Measurements from ENCODE around the gene LRP1B.
"Not testable (repeated sequence)": the region's sequence is repeated elsewhere in the genome, so short reads cannot be mapped to it uniquely, and the experiment has no call there.

Gene LRP1B

DNA sequence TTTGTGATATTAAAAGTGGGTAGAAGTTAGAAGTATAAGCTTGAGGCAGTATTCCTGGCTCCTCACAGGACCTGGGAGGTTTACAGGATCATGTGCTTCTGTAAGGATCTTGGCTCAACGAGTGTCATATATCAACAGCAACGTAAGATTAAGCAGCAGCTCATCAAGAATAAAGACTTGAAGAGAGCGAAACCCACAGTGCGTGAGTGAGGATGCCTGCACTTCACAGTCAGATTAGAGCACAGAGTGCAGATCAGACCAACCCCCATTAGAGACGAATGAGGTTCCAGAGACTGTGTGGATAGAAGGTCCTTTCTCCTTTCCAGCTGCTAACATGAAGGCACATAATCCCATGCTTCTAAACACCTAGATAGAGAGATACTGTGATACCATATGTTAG is 1693.9 kb downstream of the LRP1B start:
- no peak overlapping the region for H3K9ac ChIP-seq (ENCODE audit: low read depth in 1 of 2, low read length in 2 of 2)

GRCh38 chr2:140427033-140427432 is 1703.8 kb downstream of the LRP1B start:
- H3K27me3 ChIP-seq (ENCODE audit: control insufficient read depth in 2 of 2, insufficient read depth in 2 of 2, low read length in 2 of 2), result not testable (repeated sequence)

More for the DNA sequence above, 1693.9 kb downstream of the LRP1B start:
- Histone ChIP-seq H3K4me1 (ENCODE audit: control insufficient read depth in 2 of 2, insufficient read depth in 2 of 2, low read length in 2 of 2) (no peaks in the 10 kb centered on the region), H3K4me3 (ENCODE audit: low read length in 2 of 2) (no peak overlapping the region), H3K9me3 (ENCODE audit: control insufficient read depth in 2 of 2, low read length in 2 of 2) (no peaks in the 10 kb centered on the region), H3K27ac (ENCODE audit: low read depth in 2 of 2, low read length in 2 of 2) (no peak overlapping the region), H3K36me3 (ENCODE audit: control insufficient read depth in 2 of 2, insufficient read depth in 2 of 2, low read length in 2 of 2) (no peaks in the 10 kb centered on the region), H3K27me3 (ENCODE audit: control insufficient read depth in 2 of 2, insufficient read depth in 2 of 2, low read length in 2 of 2) (no peaks in the 10 kb centered on the region)

GRCh38 chr2:140424471-140424870 is 1706.3 kb downstream of the LRP1B start:
- Histone ChIP-seq H3K36me3 (ENCODE audit: control insufficient read depth in 2 of 2, insufficient read depth in 2 of 2, low read length in 2 of 2) (no peaks in the 10 kb centered on the region), H3K9ac (ENCODE audit: low read depth in 1 of 2, low read length in 2 of 2) (no peak overlapping the region), H3K4me1 (ENCODE audit: control insufficient read depth in 2 of 2, insufficient read depth in 2 of 2, low read length in 2 of 2) (no peaks in the 10 kb centered on the region), H3K27ac (ENCODE audit: low read depth in 2 of 2, low read length in 2 of 2) (no peak overlapping the region), H3K4me3 (ENCODE audit: low read length in 2 of 2) (no peak overlapping the region), H3K9me3 (ENCODE audit: control insufficient read depth in 2 of 2, low read length in 2 of 2) (no peaks in the 10 kb centered on the region), H3K27me3 (ENCODE audit: control insufficient read depth in 2 of 2, insufficient read depth in 2 of 2, low read length in 2 of 2) (no peaks in the 10 kb centered on the region)

More at GRCh38 chr2:140427033-140427432, 1703.8 kb downstream of the LRP1B start:
- not testable (repeated sequence) for H3K27ac ChIP-seq (ENCODE audit: low read depth in 2 of 2, low read length in 2 of 2); H3K9me3 ChIP-seq (ENCODE audit: control insufficient read depth in 2 of 2, low read length in 2 of 2); H3K9ac ChIP-seq (ENCODE audit: low read depth in 1 of 2, low read length in 2 of 2); H3K4me1 ChIP-seq (ENCODE audit: control insufficient read depth in 2 of 2, insufficient read depth in 2 of 2, low read length in 2 of 2); H3K4me3 ChIP-seq (ENCODE audit: low read length in 2 of 2); H3K36me3 ChIP-seq (ENCODE audit: control insufficient read depth in 2 of 2, insufficient read depth in 2 of 2, low read length in 2 of 2)

DNA sequence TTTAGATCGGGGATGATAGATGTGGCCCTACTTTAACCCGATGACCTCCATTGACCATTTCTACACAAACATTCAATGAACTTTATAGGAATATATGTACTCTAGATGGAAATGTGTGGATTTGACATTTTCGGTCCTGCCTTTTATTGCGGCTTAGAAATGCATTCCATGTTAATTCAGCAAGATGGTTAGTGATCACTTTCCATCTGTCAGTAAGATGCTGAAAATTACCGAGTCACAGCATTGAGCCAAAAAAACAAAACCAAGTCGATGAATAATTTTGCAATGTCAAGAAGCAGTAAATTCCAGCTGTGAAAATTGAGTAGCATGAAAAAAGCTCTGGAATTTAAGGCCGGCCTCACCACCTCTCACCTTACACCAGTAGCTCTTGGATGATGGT is 1708.1 kb downstream of the LRP1B start:
- Histone ChIP-seq H3K27ac (ENCODE audit: low read depth in 2 of 2, low read length in 2 of 2) (no peak overlapping the region), H3K4me3 (ENCODE audit: low read length in 2 of 2) (no peak overlapping the region), H3K9ac (ENCODE audit: low read depth in 1 of 2, low read length in 2 of 2) (no peak overlapping the region), H3K4me1 (ENCODE audit: control insufficient read depth in 2 of 2, insufficient read depth in 2 of 2, low read length in 2 of 2) (no peaks in the 10 kb centered on the region), H3K27me3 (ENCODE audit: control insufficient read depth in 2 of 2, insufficient read depth in 2 of 2, low read length in 2 of 2) (no peaks in the 10 kb centered on the region), H3K9me3 (ENCODE audit: control insufficient read depth in 2 of 2, low read length in 2 of 2) (no peaks in the 10 kb centered on the region), H3K36me3 (ENCODE audit: control insufficient read depth in 2 of 2, insufficient read depth in 2 of 2, low read length in 2 of 2) (no peaks in the 10 kb centered on the region)

- Histone ChIP-seq H3K4me1 (ENCODE audit: control insufficient read depth in 2 of 2, insufficient read depth in 2 of 2, low read length in 2 of 2) (no peaks in the 10 kb centered on the region), H3K27ac (ENCODE audit: low read depth in 2 of 2, low read length in 2 of 2) (no peak overlapping the region), H3K36me3 (ENCODE audit: control insufficient read depth in 2 of 2, insufficient read depth in 2 of 2, low read length in 2 of 2) (no peaks in the 10 kb centered on the region), H3K4me3 (ENCODE audit: low read length in 2 of 2) (no peak overlapping the region), H3K27me3 (ENCODE audit: control insufficient read depth in 2 of 2, insufficient read depth in 2 of 2, low read length in 2 of 2) (no peaks in the 10 kb centered on the region), H3K9me3 (ENCODE audit: control insufficient read depth in 2 of 2, low read length in 2 of 2) (no peaks in the 10 kb centered on the region), H3K9ac (ENCODE audit: low read depth in 1 of 2, low read length in 2 of 2) (no peak overlapping the region)
Measured at GRCh38 chr2:140417504-140417903, 1713.3 kb downstream of the LRP1B start.

DNA sequence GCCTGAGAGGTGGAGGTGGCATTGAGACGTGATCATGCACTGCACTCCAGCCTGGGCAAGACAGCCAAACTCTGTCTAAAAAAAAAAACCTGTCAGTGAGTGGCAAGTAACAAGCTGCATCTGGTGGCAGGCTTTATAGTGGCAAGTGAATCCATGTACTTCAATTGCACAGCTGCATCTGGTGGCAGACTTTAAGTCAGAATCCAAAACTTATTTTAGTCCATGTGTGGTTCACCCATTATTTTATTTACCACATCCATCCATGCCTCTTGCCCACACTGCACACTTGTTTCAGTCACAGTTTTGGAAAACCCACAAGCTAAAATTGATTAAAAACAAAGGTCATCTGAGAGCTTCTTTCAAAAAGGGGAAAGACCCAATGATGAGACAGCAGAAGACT is 1714.2 kb downstream of the LRP1B start:
- Histone ChIP-seq H3K9ac (ENCODE audit: low read depth in 1 of 2, low read length in 2 of 2) (no peak overlapping the region), H3K27me3 (ENCODE audit: control insufficient read depth in 2 of 2, insufficient read depth in 2 of 2, low read length in 2 of 2) (no peaks in the 10 kb centered on the region), H3K27ac (ENCODE audit: low read depth in 2 of 2, low read length in 2 of 2) (no peak overlapping the region), H3K9me3 (ENCODE audit: control insufficient read depth in 2 of 2, low read length in 2 of 2) (no peaks in the 10 kb centered on the region), H3K4me3 (ENCODE audit: low read length in 2 of 2) (no peak overlapping the region), H3K4me1 (ENCODE audit: control insufficient read depth in 2 of 2, insufficient read depth in 2 of 2, low read length in 2 of 2) (no peaks in the 10 kb centered on the region), H3K36me3 (ENCODE audit: control insufficient read depth in 2 of 2, insufficient read depth in 2 of 2, low read length in 2 of 2) (no peaks in the 10 kb centered on the region)

DNA sequence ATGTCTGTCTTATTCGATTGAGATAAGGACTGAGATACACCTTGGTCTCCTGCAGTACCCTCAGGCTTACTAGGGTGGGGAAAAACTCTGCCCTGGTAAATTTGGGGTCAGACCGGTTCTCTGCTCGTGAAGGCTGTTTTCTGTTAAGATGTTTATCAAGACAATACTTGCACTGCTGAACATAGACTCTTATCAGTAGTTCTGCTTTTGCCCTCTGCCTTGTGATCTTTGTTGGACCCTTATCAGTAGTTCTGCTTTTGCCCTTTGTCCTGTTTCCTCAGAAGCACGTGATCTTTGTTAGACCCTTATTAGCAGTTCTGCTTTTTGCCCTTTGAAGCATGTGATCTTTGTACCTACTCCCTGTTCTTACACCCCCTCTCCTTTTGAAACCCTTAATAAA is 1715.8 kb downstream of the LRP1B start:
- H3K9me3 ChIP-seq (ENCODE audit: control insufficient read depth in 2 of 2, low read length in 2 of 2); H3K36me3 ChIP-seq (ENCODE audit: control insufficient read depth in 2 of 2, insufficient read depth in 2 of 2, low read length in 2 of 2); H3K27ac ChIP-seq (ENCODE audit: low read depth in 2 of 2, low read length in 2 of 2); H3K27me3 ChIP-seq (ENCODE audit: control insufficient read depth in 2 of 2, insufficient read depth in 2 of 2, low read length in 2 of 2); H3K4me1 ChIP-seq (ENCODE audit: control insufficient read depth in 2 of 2, insufficient read depth in 2 of 2, low read length in 2 of 2); H3K9ac ChIP-seq (ENCODE audit: low read depth in 1 of 2, low read length in 2 of 2); H3K4me3 ChIP-seq (ENCODE audit: low read length in 2 of 2): not testable (repeated sequence)

DNA sequence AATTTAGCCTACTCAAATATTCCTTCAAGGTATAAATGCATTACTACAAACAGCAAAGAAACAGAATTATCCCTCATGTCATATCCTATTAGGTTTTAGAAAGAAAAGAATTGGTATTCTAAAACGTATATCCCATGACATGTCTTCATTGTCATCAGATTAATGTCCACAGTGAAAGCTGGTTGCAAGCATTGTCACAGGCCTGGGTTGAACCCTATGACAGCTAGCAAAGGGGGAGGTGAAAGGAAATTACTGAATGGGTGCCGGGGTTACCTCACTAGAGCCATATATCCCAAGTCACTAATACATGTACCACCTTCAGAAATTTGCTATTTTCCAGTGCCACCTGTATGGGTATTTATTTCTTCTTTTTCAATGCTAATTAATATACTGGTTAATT is 1720.1 kb downstream of the LRP1B start:
- H3K36me3 ChIP-seq (ENCODE audit: control insufficient read depth in 2 of 2, insufficient read depth in 2 of 2, low read length in 2 of 2), result no peaks in the 10 kb centered on the region
- H3K27me3 ChIP-seq (ENCODE audit: control insufficient read depth in 2 of 2, insufficient read depth in 2 of 2, low read length in 2 of 2), result no peaks in the 10 kb centered on the region
- H3K27ac ChIP-seq (ENCODE audit: low read depth in 2 of 2, low read length in 2 of 2), result no peak overlapping the region
- no peaks in the 10 kb centered on the region for H3K4me1 ChIP-seq (ENCODE audit: control insufficient read depth in 2 of 2, insufficient read depth in 2 of 2, low read length in 2 of 2)
- no peak overlapping the region for H3K4me3 ChIP-seq (ENCODE audit: low read length in 2 of 2)
- no peaks in the 10 kb centered on the region for H3K9me3 ChIP-seq (ENCODE audit: control insufficient read depth in 2 of 2, low read length in 2 of 2)
- no peak overlapping the region for H3K9ac ChIP-seq (ENCODE audit: low read depth in 1 of 2, low read length in 2 of 2)

DNA sequence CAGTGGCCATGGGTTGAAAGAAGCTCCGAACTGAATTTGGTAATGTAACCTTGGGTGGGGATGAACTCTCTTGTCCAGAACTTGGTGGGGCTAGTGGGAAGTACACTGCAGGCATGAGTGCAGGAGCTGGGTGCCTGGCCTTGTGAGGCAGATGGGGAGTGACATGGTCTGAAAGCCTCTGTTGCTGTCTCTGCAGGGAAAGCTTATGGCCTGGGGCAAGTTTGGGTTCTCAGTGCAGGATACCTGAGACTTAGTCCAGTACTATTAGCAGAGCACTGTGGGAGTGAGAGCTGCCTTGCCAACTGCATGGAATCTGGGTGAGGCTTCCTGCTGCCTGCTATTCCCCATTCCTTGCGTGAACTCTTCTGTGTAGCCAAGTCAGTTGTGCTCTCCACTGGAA is 1729.8 kb downstream of the LRP1B start:
- no peak overlapping the region for H3K9ac ChIP-seq (ENCODE audit: low read depth in 1 of 2, low read length in 2 of 2)
- H3K27ac ChIP-seq (ENCODE audit: low read depth in 2 of 2, low read length in 2 of 2), result no peak overlapping the region
- H3K36me3 ChIP-seq (ENCODE audit: control insufficient read depth in 2 of 2, insufficient read depth in 2 of 2, low read length in 2 of 2), result no peaks in the 10 kb centered on the region
- no peak overlapping the region for H3K4me3 ChIP-seq (ENCODE audit: low read length in 2 of 2)
- no peaks in the 10 kb centered on the region for H3K4me1 ChIP-seq (ENCODE audit: control insufficient read depth in 2 of 2, insufficient read depth in 2 of 2, low read length in 2 of 2)
- H3K9me3 ChIP-seq (ENCODE audit: control insufficient read depth in 2 of 2, low read length in 2 of 2), result no peaks in the 10 kb centered on the region
- no peaks in the 10 kb centered on the region for H3K27me3 ChIP-seq (ENCODE audit: control insufficient read depth in 2 of 2, insufficient read depth in 2 of 2, low read length in 2 of 2)

DNA sequence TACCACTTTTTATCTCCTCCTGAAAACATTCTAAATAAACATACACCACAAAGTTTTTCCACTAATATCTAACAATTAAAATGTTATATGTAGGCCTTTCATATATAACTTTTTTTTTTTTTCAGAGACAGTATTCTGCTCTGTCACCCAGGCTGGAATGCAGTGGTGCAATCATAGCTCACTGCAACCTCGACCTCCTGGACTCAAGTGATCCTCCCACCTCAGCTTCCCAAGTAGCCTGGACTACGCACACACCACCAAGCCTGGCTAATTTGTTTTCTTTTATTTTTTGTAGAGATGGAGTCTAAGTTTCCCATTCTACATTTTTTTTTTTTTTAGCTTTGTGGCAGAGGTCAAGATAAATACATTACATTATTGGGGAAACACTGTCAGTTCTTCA is 1738.0 kb downstream of the LRP1B start:
- H3K9me3 ChIP-seq (ENCODE audit: control insufficient read depth in 2 of 2, low read length in 2 of 2), result no peaks in the 10 kb centered on the region

GRCh38 chr2:140384946-140385345 is 1745.9 kb downstream of the LRP1B start:
- H3K9ac ChIP-seq (ENCODE audit: low read depth in 1 of 2, low read length in 2 of 2), result no peak overlapping the region
- H3K4me1 ChIP-seq (ENCODE audit: control insufficient read depth in 2 of 2, insufficient read depth in 2 of 2, low read length in 2 of 2), result no peaks in the 10 kb centered on the region
- no peak overlapping the region for H3K4me3 ChIP-seq (ENCODE audit: low read length in 2 of 2)
- H3K9me3 ChIP-seq (ENCODE audit: control insufficient read depth in 2 of 2, low read length in 2 of 2), result no peaks in the 10 kb centered on the region
- H3K27me3 ChIP-seq (ENCODE audit: control insufficient read depth in 2 of 2, insufficient read depth in 2 of 2, low read length in 2 of 2), result no peaks in the 10 kb centered on the region
- H3K27ac ChIP-seq (ENCODE audit: low read depth in 2 of 2, low read length in 2 of 2), result no peak overlapping the region
- H3K36me3 ChIP-seq (ENCODE audit: control insufficient read depth in 2 of 2, insufficient read depth in 2 of 2, low read length in 2 of 2), result no peaks in the 10 kb centered on the region

More for the DNA sequence above, 1738.0 kb downstream of the LRP1B start:
- Histone ChIP-seq H3K27ac (ENCODE audit: low read depth in 2 of 2, low read length in 2 of 2) (no peak overlapping the region), H3K27me3 (ENCODE audit: control insufficient read depth in 2 of 2, insufficient read depth in 2 of 2, low read length in 2 of 2) (no peaks in the 10 kb centered on the region), H3K9ac (ENCODE audit: low read depth in 1 of 2, low read length in 2 of 2) (no peak overlapping the region), H3K4me3 (ENCODE audit: low read length in 2 of 2) (no peak overlapping the region), H3K36me3 (ENCODE audit: control insufficient read depth in 2 of 2, insufficient read depth in 2 of 2, low read length in 2 of 2) (no peaks in the 10 kb centered on the region), H3K4me1 (ENCODE audit: control insufficient read depth in 2 of 2, insufficient read depth in 2 of 2, low read length in 2 of 2) (no peaks in the 10 kb centered on the region)

Data from mucosa of rectum (tissue), 2 donors.